Skeletal muscle tissue (tissue), 4 donors: ENCODE data around the gene PDK3. TPM values are rescaled to one million over a fixed set of nuclear protein-coding genes. Genes with fewer than 3 reads are reported as not detected.

Experiments
- H3K27ac ChIP-seq: one replicate; pipeline ENCODE4 v1.7.0; 2013; ENCODE audit warnings: mild to moderate bottlenecking, low read depth, low read length, inconsistent platforms
- H3K27me3 ChIP-seq, 3 donors: one replicate each; pipeline ENCODE4 v1.7.0; 2013; ENCODE audit warnings: low read length in 3 of 3; ENCODE audit not compliant: control insufficient read depth in 3 of 3, insufficient read depth in 3 of 3
- H3K36me3 ChIP-seq, 3 donors: one replicate each; pipeline ENCODE4 v1.7.0; 2013; ENCODE audit warnings: low read length in 3 of 3; ENCODE audit not compliant: control insufficient read depth in 3 of 3, insufficient read depth in 3 of 3
- H3K4me1 ChIP-seq, 3 donors: one replicate each; pipeline ENCODE4 v1.7.0; 2013; ENCODE audit warnings: low read length in 3 of 3, mild to moderate bottlenecking in 3 of 3; ENCODE audit not compliant: control insufficient read depth in 3 of 3, insufficient read depth in 3 of 3
- H3K4me3 ChIP-seq, 3 donors: one replicate each; pipeline ENCODE4 v1.7.0; 2013; ENCODE audit warnings: low read length in 3 of 3
- H3K9ac ChIP-seq, 3 donors: one replicate each; pipeline ENCODE4 v1.7.0; 2013; ENCODE audit warnings: low read length in 3 of 3, mild to moderate bottlenecking in 3 of 3, moderate library complexity in 2 of 3, low read depth in 1 of 3
- H3K9me3 ChIP-seq, 3 donors: one replicate each; pipeline ENCODE4 v1.7.0; 2013; ENCODE audit warnings: low read length in 3 of 3; ENCODE audit not compliant: control insufficient read depth in 3 of 3
- total RNA-seq: library from RNA; depleted of rRNA; stranded (reverse); fragments of >200 nt; gene quantifications from one replicate; pipeline ENCODE4 v1.2.3, GENCODE V29; 2014
- donor health status: Osteomylitis.

Gene PDK3
- total RNA-seq, 1 donor from 2014 or later, result 7.8 TPM

GRCh38 chrX:24495700-24496099 lies 30.6 kb downstream of the PDK3 start:
- Histone ChIP-seq H3K27me3 (no peaks in the 10 kb centered on the region), H3K36me3 (no peaks in the 10 kb centered on the region), H3K9me3 (no peaks in the 10 kb centered on the region), H3K4me1 (peaks cover 0 to 4% (median 0%) of the 10 kb centered on the region in 3 donors), H3K27ac (no peak overlapping the region), H3K9ac (no peak overlapping the region), H3K4me3 (no peak overlapping the region)

GRCh38 chrX:24498181-24498580 lies 33.1 kb downstream of the PDK3 start:
- Histone ChIP-seq H3K27me3 (no peaks in the 10 kb centered on the region), H3K9ac (no peak overlapping the region), H3K36me3 (no peaks in the 10 kb centered on the region), H3K4me1 (peaks cover 0 to 4% (median 0%) of the 10 kb centered on the region in 3 donors), H3K9me3 (no peaks in the 10 kb centered on the region), H3K27ac (no peak overlapping the region), H3K4me3 (no peak overlapping the region)

GRCh38 chrX:24498975-24499374 lies 33.9 kb downstream of the PDK3 start:
- H3K36me3 ChIP-seq, result no peaks in the 10 kb centered on the region
- no peak overlapping the region for H3K4me3 ChIP-seq
- H3K4me1 ChIP-seq, result peaks cover 0 to 4% (median 0%) of the 10 kb centered on the region in 3 donors
- H3K9ac ChIP-seq, result no peak overlapping the region
- H3K9me3 ChIP-seq, result no peaks in the 10 kb centered on the region
- no peak overlapping the region for H3K27ac ChIP-seq
- H3K27me3 ChIP-seq, result no peaks in the 10 kb centered on the region

- Histone ChIP-seq H3K27ac (no peak overlapping the region), H3K27me3 (no peaks in the 10 kb centered on the region), H3K9ac (no peak overlapping the region), H3K9me3 (no peaks in the 10 kb centered on the region), H3K36me3 (no peaks in the 10 kb centered on the region), H3K4me3 (no peak overlapping the region), H3K4me1 (no peaks in the 10 kb centered on the region)
These were observed 41.0 kb downstream of the PDK3 start for GRCh38 chrX:24506082-24506481.

GRCh38 chrX:24508375-24508774 lies 43.3 kb downstream of the PDK3 start:
- Histone ChIP-seq H3K9me3 (no peaks in the 10 kb centered on the region), H3K4me1 (no peaks in the 10 kb centered on the region), H3K4me3 (no peak overlapping the region), H3K27me3 (no peaks in the 10 kb centered on the region), H3K36me3 (no peaks in the 10 kb centered on the region), H3K9ac (no peak overlapping the region), H3K27ac (no peak overlapping the region)

- H3K36me3 ChIP-seq, result no peaks in the 10 kb centered on the region
- no peak overlapping the region for H3K27ac ChIP-seq
- no peak overlapping the region for H3K9ac ChIP-seq
- no peak overlapping the region for H3K4me3 ChIP-seq
- H3K27me3 ChIP-seq, result no peaks in the 10 kb centered on the region
- no peaks in the 10 kb centered on the region for H3K9me3 ChIP-seq
- H3K4me1 ChIP-seq, result no peaks in the 10 kb centered on the region
These were observed 48.3 kb downstream of the PDK3 start for GRCh38 chrX:24513416-24513815.

GRCh38 chrX:24515447-24515846 lies 50.4 kb downstream of the PDK3 start:
- Histone ChIP-seq H3K4me1 (no peaks in the 10 kb centered on the region), H3K36me3 (no peaks in the 10 kb centered on the region), H3K4me3 (no peak overlapping the region), H3K27me3 (no peaks in the 10 kb centered on the region), H3K9ac (no peak overlapping the region), H3K27ac (no peak overlapping the region), H3K9me3 (no peaks in the 10 kb centered on the region)

GRCh38 chrX:24520472-24520871 lies 55.4 kb downstream of the PDK3 start:
- no peaks in the 10 kb centered on the region for H3K4me1 ChIP-seq
- no peaks in the 10 kb centered on the region for H3K36me3 ChIP-seq
- no peak overlapping the region for H3K9ac ChIP-seq
- H3K27me3 ChIP-seq, result no peaks in the 10 kb centered on the region
- H3K27ac ChIP-seq, result no peak overlapping the region
- no peak overlapping the region for H3K4me3 ChIP-seq
- no peaks in the 10 kb centered on the region for H3K9me3 ChIP-seq

- H3K4me3 ChIP-seq, result no peak overlapping the region
- no peaks in the 10 kb centered on the region for H3K4me1 ChIP-seq
- no peak overlapping the region for H3K9ac ChIP-seq
- no peaks in the 10 kb centered on the region for H3K9me3 ChIP-seq
- no peak overlapping the region for H3K27ac ChIP-seq
- H3K36me3 ChIP-seq, result peaks cover 0 to 3% (median 0%) of the 10 kb centered on the region in 3 donors
- no peaks in the 10 kb centered on the region for H3K27me3 ChIP-seq
These were observed 60.4 kb downstream of the PDK3 start for GRCh38 chrX:24525455-24525854.

- Histone ChIP-seq H3K9ac (no peak overlapping the region), H3K4me1 (no peaks in the 10 kb centered on the region), H3K4me3 (no peak overlapping the region)
These were observed 61.5 kb downstream of the PDK3 start for GRCh38 chrX:24526616-24527015.

GRCh38 chrX:24528605-24529004 lies 63.5 kb downstream of the PDK3 start:
- Histone ChIP-seq H3K9ac (no peak overlapping the region), H3K36me3 (peaks cover 0 to 3% (median 0%) of the 10 kb centered on the region in 3 donors), H3K27me3 (no peaks in the 10 kb centered on the region), H3K4me1 (no peaks in the 10 kb centered on the region), H3K27ac (no peak overlapping the region), H3K9me3 (no peaks in the 10 kb centered on the region), H3K4me3 (no peak overlapping the region)

More at GRCh38 chrX:24526616-24527015, 61.5 kb downstream of the PDK3 start:
- H3K27me3 ChIP-seq, result no peaks in the 10 kb centered on the region
- H3K36me3 ChIP-seq, result peaks cover 0 to 3% (median 0%) of the 10 kb centered on the region in 3 donors
- no peak overlapping the region for H3K27ac ChIP-seq
- no peaks in the 10 kb centered on the region for H3K9me3 ChIP-seq
